Osteocyte (in vitro differentiated cells): ENCODE results near the gene GPSM1. TPM values are rescaled to one million over a fixed set of nuclear protein-coding genes. Genes with fewer than 3 reads are reported as not detected.

ENCODE experiments used
- DNase-seq: peaks from one replicate; pipeline ENCODE4 v3.0.0; 2021; ENCODE audit warnings: mixed read lengths; ENCODE audit not compliant: unreplicated experiment; ENCODE audit errors: extremely low spot score
- H3K27ac Mint-ChIP-seq: one replicate; pipeline ENCODE4 v1.8.0; 2021; ENCODE audit warnings: mild to moderate bottlenecking, mixed read lengths; ENCODE audit not compliant: unreplicated experiment
- H3K27me3 Mint-ChIP-seq: one replicate; pipeline ENCODE4 v1.8.0; 2021; ENCODE audit warnings: mixed read lengths; ENCODE audit not compliant: unreplicated experiment
- H3K36me3 Mint-ChIP-seq: one replicate; pipeline ENCODE4 v1.8.0; 2021; ENCODE audit warnings: mixed read lengths; ENCODE audit not compliant: unreplicated experiment
- H3K4me1 Mint-ChIP-seq: one replicate; pipeline ENCODE4 v1.8.0; 2021; ENCODE audit warnings: mixed read lengths; ENCODE audit not compliant: unreplicated experiment
- H3K4me3 Mint-ChIP-seq: one replicate; pipeline ENCODE4 v1.8.0; 2021; ENCODE audit warnings: mild to moderate bottlenecking, moderate library complexity, mixed read lengths; ENCODE audit not compliant: unreplicated experiment
- H3K9me3 Mint-ChIP-seq: one replicate; pipeline ENCODE4 v1.8.0; 2021; ENCODE audit warnings: mixed read lengths; ENCODE audit not compliant: unreplicated experiment
- CTCF ChIP-seq: fragments of 200-600 bp; sonication (generic); IDR thresholded peaks from 2 replicates; pipeline ENCODE4 v1.5.0; 2021; ENCODE audit warnings: antibody characterized with exemption, mild to moderate bottlenecking, moderate library complexity
- total RNA-seq: library from RNA; stranded (reverse); gene quantifications from 2 replicates; pipeline ENCODE4 v1.2.1, GENCODE V29; 2021

GPSM1 gene
- total RNA-seq, 1 donor from 2014 or later, result 37.1 TPM

- Mint-ChIP-seq H3K36me3 (peaks cover 2% of the 10 kb centered on the region), H3K4me1 (peaks cover 5% of the 10 kb centered on the region)
These were observed 39.2 kb upstream of the GPSM1 start for GRCh38 chr9:136287960-136288753.

GRCh38 chr9:136289651-136290507 lies 37.5 kb upstream of the GPSM1 start:
- H3K27ac Mint-ChIP-seq, result no peak overlapping the region
- no peaks in the 10 kb centered on the region for H3K4me1 Mint-ChIP-seq
- no peak for DNase-seq
- H3K9me3 Mint-ChIP-seq, result no peaks in the 10 kb centered on the region
- H3K27me3 Mint-ChIP-seq, result peaks cover 13% of the 10 kb centered on the region
- TF ChIP-seq CTCF, result no peak
- H3K36me3 Mint-ChIP-seq, result peaks cover 2% of the 10 kb centered on the region
- no peak overlapping the region for H3K4me3 Mint-ChIP-seq

More at GRCh38 chr9:136287960-136288753, 39.2 kb upstream of the GPSM1 start:
- TF ChIP-seq CTCF, result no peak
- Mint-ChIP-seq H3K4me3 (no peak overlapping the region), H3K9me3 (no peaks in the 10 kb centered on the region), H3K27ac (no peak overlapping the region), H3K27me3 (peaks cover 13% of the 10 kb centered on the region)
- DNase-seq, result no peak

- DNase-seq, result no peak
- H3K4me3 Mint-ChIP-seq, result no peak overlapping the region
- H3K36me3 Mint-ChIP-seq, result peaks cover 2% of the 10 kb centered on the region
- no peak for TF ChIP-seq CTCF
- no peaks in the 10 kb centered on the region for H3K4me1 Mint-ChIP-seq
- no peaks in the 10 kb centered on the region for H3K9me3 Mint-ChIP-seq
- no peak overlapping the region for H3K27ac Mint-ChIP-seq
- peaks cover 13% of the 10 kb centered on the region for H3K27me3 Mint-ChIP-seq
These were observed 36.8 kb upstream of the GPSM1 start for GRCh38 chr9:136290508-136291000.

- Mint-ChIP-seq H3K27me3 (peaks cover 12% of the 10 kb centered on the region), H3K9me3 (no peaks in the 10 kb centered on the region), H3K27ac (no peak overlapping the region), H3K4me3 (no peak overlapping the region), H3K36me3 (peaks cover 2% of the 10 kb centered on the region), H3K4me1 (no peaks in the 10 kb centered on the region)
- DNase-seq, result no peak
- TF ChIP-seq CTCF, result no peak
These were observed 35.9 kb upstream of the GPSM1 start for GRCh38 chr9:136291306-136292025.
